Glomerular visceral epithelial cell (primary cell): Measurements from ENCODE around the gene CDKN2D.

Source experiments
- DNase-seq: peaks from one replicate; pipeline ENCODE4 v3.0.0-alpha.2; 2016; ENCODE audit errors: extremely low spot score

Gene CDKN2D

DNA sequence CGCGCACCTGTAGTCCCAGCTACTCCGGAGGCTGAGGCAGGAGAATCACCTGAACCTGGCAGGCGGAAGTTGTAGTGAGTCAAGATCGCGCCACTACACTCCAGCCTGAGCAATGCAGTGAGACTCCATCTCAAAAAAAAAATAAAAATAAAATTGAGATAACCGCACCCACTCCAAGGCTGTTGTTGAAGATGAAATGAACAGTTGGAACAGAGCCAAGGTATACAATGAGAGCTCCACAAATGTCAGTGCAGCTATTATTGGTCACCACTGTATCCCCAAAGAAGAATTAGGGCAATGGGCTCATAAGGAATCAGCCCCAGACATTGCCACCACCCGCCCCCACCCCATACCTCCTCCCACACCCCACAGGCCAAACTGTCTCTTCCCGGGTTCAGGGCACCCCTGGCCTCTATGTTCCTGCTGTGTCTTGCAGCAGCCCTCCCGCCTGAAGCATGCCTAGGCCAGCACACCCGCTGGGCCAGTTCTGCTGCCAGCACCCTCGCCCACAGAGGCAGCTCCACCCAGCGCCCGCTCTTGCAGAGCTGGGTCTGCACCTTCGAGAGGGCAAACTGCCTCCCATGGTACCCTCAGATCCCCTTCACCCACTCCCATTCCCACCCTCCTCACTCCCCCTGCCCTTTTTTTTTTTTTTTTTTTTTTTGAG lies 48.0 kb downstream of the CDKN2D start:
- DNase-seq: no peak

DNA sequence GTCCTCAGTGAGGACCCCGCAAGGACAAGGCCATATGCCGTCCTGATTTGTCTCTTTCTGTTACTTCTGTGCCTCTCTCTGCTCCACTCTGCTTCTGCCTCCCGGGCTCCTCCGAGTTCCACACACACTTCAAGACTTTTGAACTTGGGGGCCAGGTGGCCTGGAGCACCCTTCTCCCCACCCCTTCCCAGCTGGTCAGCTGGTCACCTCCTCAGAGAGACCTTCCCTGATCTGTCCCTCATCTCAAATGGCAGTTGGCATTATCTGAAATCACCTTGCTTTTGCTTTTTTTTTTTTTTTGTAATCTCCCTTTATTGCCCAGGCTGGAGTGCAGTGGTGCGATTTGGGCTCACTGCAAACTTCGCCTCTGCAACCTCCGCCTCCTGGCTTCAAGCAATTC lies 49.4 kb downstream of the CDKN2D start:
- no peak for DNase-seq

GRCh38 chr19:10518444-10519361 lies 50.1 kb downstream of the CDKN2D start:
- no peak for DNase-seq

- no peak for DNase-seq
These were observed 50.9 kb downstream of the CDKN2D start for GRCh38 chr19:10517760-10518443.

DNA sequence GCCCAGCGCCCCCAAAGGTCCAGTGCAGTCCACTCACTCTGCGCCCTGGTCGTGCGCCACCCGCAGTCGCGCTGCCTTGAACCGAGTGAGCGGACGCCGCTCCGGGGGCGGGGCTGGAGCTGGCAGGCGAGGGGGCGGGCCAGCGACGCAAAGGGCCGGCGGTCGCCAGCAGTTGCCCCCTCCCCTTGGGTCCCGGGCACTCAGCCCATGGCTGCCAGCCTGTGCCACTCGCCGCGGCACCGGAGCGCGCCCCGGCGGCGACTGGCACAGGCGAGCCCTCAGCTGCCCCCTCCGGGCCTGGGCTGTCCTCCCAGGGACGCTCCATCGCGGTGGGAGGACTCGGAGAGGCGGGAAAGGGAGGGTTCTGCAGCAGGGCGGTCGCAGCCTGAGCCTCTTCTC lies 51.4 kb downstream of the CDKN2D start, which contains the start of gene S1PR5:
Gene S1PR5, minus strand, starts transcription at position 87 of the 399 bp plus-strand sequence. CDS start 2,436 bp downstream, outside the sequence.
- no peak for DNase-seq

DNA sequence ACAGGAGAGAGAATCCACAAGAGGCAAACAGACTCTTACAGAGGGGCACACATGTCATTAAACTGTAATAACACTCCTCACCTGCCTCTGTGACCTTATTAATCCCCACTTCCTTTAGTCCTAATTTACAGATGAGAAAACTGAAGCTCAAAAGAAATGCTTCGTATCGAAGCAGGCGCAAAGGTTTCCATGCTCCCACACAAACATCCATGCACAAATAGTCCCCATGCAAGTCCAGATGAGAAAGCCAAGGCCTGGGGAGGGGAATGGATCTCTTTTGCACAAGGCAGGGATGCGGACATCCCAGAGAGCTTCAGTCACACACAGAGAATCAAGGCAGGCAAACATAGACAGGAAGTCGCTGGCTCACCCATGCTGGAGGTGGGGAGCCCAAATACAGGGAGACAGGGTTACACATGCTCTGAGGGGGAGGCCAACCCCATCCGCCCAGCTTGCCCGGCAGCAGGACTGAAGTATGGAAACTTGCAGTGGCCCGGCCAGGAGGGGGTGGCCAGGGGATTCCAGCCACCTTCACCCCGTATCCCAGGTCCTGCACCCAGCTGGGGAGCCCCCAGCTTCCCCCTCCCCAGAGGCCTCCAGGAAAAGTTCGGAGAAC lies 52.0 kb downstream of the CDKN2D start:
- no peak for DNase-seq
